ENCODE results near the gene DROSHA. TPM values are rescaled to one million over a fixed set of nuclear protein-coding genes. Genes with fewer than 3 reads are reported as not detected.

Gene DROSHA
- total and polyA plus RNA-seq, 2 of the 8 experiments (the other 6 are each of a cell fraction or from before 2014, with no cell fraction given), result 65.9 to 122 TPM

- no peak for TF ChIP-seq USF2 (IDR thresholded peaks at IDR 0.05; ENCODE audit: low read length)
Measured at GRCh38 chr5:31392061-31392460, 139.8 kb downstream of the DROSHA start (continued).

Data from H1 (cell line).